Urinary bladder (tissue), 4 donors: Measurements from ENCODE around the gene FEZF2. TPM values are rescaled to one million over a fixed set of nuclear protein-coding genes. Genes with fewer than 3 reads are reported as not detected.

ENCODE experiments used
- DNase-seq: peaks from one replicate; pipeline ENCODE4 v3.0.0-alpha.2; 2015; ENCODE audit errors: extremely low spot score
- H3K27ac ChIP-seq: one replicate; pipeline ENCODE4 v1.5.1; 2013; ENCODE audit warnings: low read depth, mild to moderate bottlenecking, moderate library complexity
- H3K36me3 ChIP-seq: one replicate; pipeline ENCODE4 v1.6.1; 2013; ENCODE audit warnings: mild to moderate bottlenecking, moderate library complexity; ENCODE audit not compliant: insufficient read depth
- H3K4me1 ChIP-seq: one replicate; pipeline ENCODE4 v1.6.1; 2013; ENCODE audit warnings: mild to moderate bottlenecking, moderate library complexity; ENCODE audit not compliant: insufficient read depth
- H3K4me3 ChIP-seq: one replicate; pipeline ENCODE4 v1.5.1; 2013; ENCODE audit warnings: low read depth, low read length
- WGBS: extraction: QIAGEN DNeasy Blood & Tissue Kit; methylation state at CpG from one replicate; pipeline ENCODE4 v1.1.7; 2013; 5-methylcytosine and 5-hydroxymethylcytosine counted together
- polyA plus RNA-seq: library from polyadenylated mRNA; stranded (reverse); fragments of 200-250 nt; gene quantifications from one replicate; pipeline ENCODE4 v1.2.3, GENCODE V29; 2013
- total RNA-seq: library from RNA; depleted of rRNA; stranded (reverse); fragments of >200 nt; gene quantifications from one replicate; pipeline ENCODE4 v1.2.3, GENCODE V29; 2014
- donor health status: healthy with polysubstance abuse.
- donor health status: healthy.

FEZF2 gene
- total and polyA plus RNA-seq, 2 donors = not detected

- no peak for DNase-seq
- no peak overlapping the region for H3K27ac ChIP-seq
- 3% methylated on average over 14 of the region's 14 CpGs for WGBS
- H3K36me3 ChIP-seq = no peaks in the 10 kb centered on the region
- peaks cover 2% of the 10 kb centered on the region for H3K4me1 ChIP-seq
- H3K4me3 ChIP-seq = no peak overlapping the region
These were observed 5.6 kb upstream of the FEZF2 start for GRCh38 chr3:62378921-62379320.

- H3K27ac ChIP-seq = no peak overlapping the region
- WGBS = 2% methylated on average over 29 of the region's 29 CpGs
- H3K36me3 ChIP-seq = no peaks in the 10 kb centered on the region
- no peak overlapping the region for H3K4me3 ChIP-seq
- no peak for DNase-seq
- peaks cover 2% of the 10 kb centered on the region for H3K4me1 ChIP-seq
These were observed 5.0 kb upstream of the FEZF2 start for GRCh38 chr3:62378311-62378789.

- no peak for DNase-seq
- H3K4me3 ChIP-seq = no peak overlapping the region
- 17% methylated on average over 65 of the region's 65 CpGs for WGBS
These were observed 3.8 kb upstream of the FEZF2 start for GRCh38 chr3:62376906-62377877.

GRCh38 chr3:62376454-62376720 is 3.0 kb upstream of the FEZF2 start:
- H3K4me1 ChIP-seq = peaks cover 2% of the 10 kb centered on the region
- H3K4me3 ChIP-seq = no peak overlapping the region
- DNase-seq = no peak
- no peaks in the 10 kb centered on the region for H3K36me3 ChIP-seq
- H3K27ac ChIP-seq = no peak overlapping the region
- 44% methylated on average over 3 of the region's 3 CpGs for WGBS

More at GRCh38 chr3:62376906-62377877, 3.8 kb upstream of the FEZF2 start:
- H3K36me3 ChIP-seq = no peaks in the 10 kb centered on the region
- peaks cover 2% of the 10 kb centered on the region for H3K4me1 ChIP-seq
- H3K27ac ChIP-seq = no peak overlapping the region

GRCh38 chr3:62375655-62376453 is 2.5 kb upstream of the FEZF2 start:
- H3K27ac ChIP-seq = no peak overlapping the region
- no peaks in the 10 kb centered on the region for H3K36me3 ChIP-seq
- H3K4me1 ChIP-seq = peaks cover 2% of the 10 kb centered on the region
- no peak overlapping the region for H3K4me3 ChIP-seq
- no peak for DNase-seq
- WGBS = 18% methylated on average over 14 of the region's 14 CpGs

GRCh38 chr3:62374341-62375218 is 1.2 kb upstream of the FEZF2 start:
- H3K4me3 ChIP-seq = peak overlapping the region; percentile 25
- peaks cover 2% of the 10 kb centered on the region for H3K4me1 ChIP-seq

GRCh38 chr3:62373714-62374333 is 474 bp upstream of the FEZF2 start:
- Histone ChIP-seq H3K27ac (no peak overlapping the region), H3K36me3 (no peaks in the 10 kb centered on the region), H3K4me1 (peaks cover 2% of the 10 kb centered on the region), H3K4me3 (peak overlapping the region; percentile 25)
- no peak for DNase-seq
- 2% methylated on average over 47 of the region's 47 CpGs for WGBS

More at GRCh38 chr3:62374341-62375218, 1.2 kb upstream of the FEZF2 start:
- WGBS = 3% methylated on average over 30 of the region's 30 CpGs
- H3K27ac ChIP-seq = no peak overlapping the region
- no peaks in the 10 kb centered on the region for H3K36me3 ChIP-seq
- DNase-seq = no peak

GRCh38 chr3:62372621-62373041 is 719 bp downstream of the FEZF2 start:
- DNase-seq = no peak
- Histone ChIP-seq H3K4me1 (no peaks in the 10 kb centered on the region), H3K27ac (no peak overlapping the region), H3K4me3 (peak overlapping the region; percentile 5), H3K36me3 (no peaks in the 10 kb centered on the region)
- 2% methylated on average over 30 of the region's 30 CpGs for WGBS

- Histone ChIP-seq H3K4me1 (no peaks in the 10 kb centered on the region), H3K4me3 (peak overlapping the region; percentile 5), H3K36me3 (no peaks in the 10 kb centered on the region), H3K27ac (no peak overlapping the region)
- DNase-seq = no peak
- WGBS = 1% methylated on average over 66 of the region's 66 CpGs
These were observed 1.4 kb downstream of the FEZF2 start for GRCh38 chr3:62371720-62372591.

GRCh38 chr3:62370858-62371719 is 2.3 kb downstream of the FEZF2 start:
- Histone ChIP-seq H3K4me3 (no peak overlapping the region), H3K4me1 (no peaks in the 10 kb centered on the region), H3K36me3 (no peaks in the 10 kb centered on the region), H3K27ac (no peak overlapping the region)
- 4% methylated on average over 49 of the region's 49 CpGs for WGBS
- no peak for DNase-seq

- no peaks in the 10 kb centered on the region for H3K36me3 ChIP-seq
- H3K4me3 ChIP-seq = no peak overlapping the region
- no peak overlapping the region for H3K27ac ChIP-seq
- 3% methylated on average over 46 of the region's 46 CpGs for WGBS
- DNase-seq = no peak
- no peaks in the 10 kb centered on the region for H3K4me1 ChIP-seq
These were observed 3.1 kb downstream of the FEZF2 start for GRCh38 chr3:62370112-62370857.
